Muscle layer of colon (tissue), 2 donors: ENCODE data around the gene AVP.

Source experiments
- H3K27ac ChIP-seq: one replicate; pipeline ENCODE4 v1.7.0; 2013; ENCODE audit warnings: low read depth, mild to moderate bottlenecking, low read length, moderate library complexity
- H3K27me3 ChIP-seq, 2 donors: one replicate each; pipeline ENCODE4 v1.7.0; 2013; ENCODE audit warnings: low read length in 2 of 2, mild to moderate bottlenecking in 2 of 2; ENCODE audit not compliant: insufficient read depth in 2 of 2, control insufficient read depth in 1 of 2
- H3K36me3 ChIP-seq: one replicate; pipeline ENCODE4 v1.7.0; 2013; ENCODE audit warnings: mild to moderate bottlenecking, low read length; ENCODE audit not compliant: insufficient read depth
- H3K4me1 ChIP-seq: one replicate; pipeline ENCODE4 v1.7.0; 2013; ENCODE audit warnings: mild to moderate bottlenecking, low read length; ENCODE audit not compliant: insufficient read depth
- H3K4me3 ChIP-seq, 2 donors: one replicate each; pipeline ENCODE4 v1.7.0; 2013; ENCODE audit warnings: low read length in 2 of 2, low read depth in 1 of 2, mild to moderate bottlenecking in 1 of 2, moderate library complexity in 1 of 2
- H3K9ac ChIP-seq: one replicate; pipeline ENCODE4 v1.7.0; 2013; ENCODE audit warnings: low read length
- H3K9me3 ChIP-seq: one replicate; pipeline ENCODE4 v1.7.0; 2013; ENCODE audit warnings: mild to moderate bottlenecking, low read length
- donor health status: abdominal sarcoma.
- donor health status: Adenocarcinoma of cecum.

The AVP gene

GRCh38 chr20:3043322-3043721, 41.2 kb downstream of the AVP start, which contains the start of gene GNRH2:
Gene GNRH2, plus strand, starts transcription at chr20:3043622. Its CDS starts 793 bp downstream, at chr20:3044415.
- H3K27ac ChIP-seq: no peak within 1 kb of the TSS
- peaks cover 20% of the 10 kb centered on the region for H3K4me1 ChIP-seq
- no peak within 1 kb of the TSS for H3K9ac ChIP-seq
- no peaks in the 10 kb centered on the region for H3K27me3 ChIP-seq
- no peak within 1 kb of the TSS for H3K4me3 ChIP-seq
- H3K9me3 ChIP-seq: no peaks in the 10 kb centered on the region
- peaks cover 30% of the 10 kb centered on the region for H3K36me3 ChIP-seq

GRCh38 chr20:3042625-3043024, 41.9 kb downstream of the AVP start:
- H3K9ac ChIP-seq: no peak overlapping the region
- H3K9me3 ChIP-seq: no peaks in the 10 kb centered on the region
- no peaks in the 10 kb centered on the region for H3K27me3 ChIP-seq
- no peak overlapping the region for H3K4me3 ChIP-seq
- H3K36me3 ChIP-seq: peaks cover 30% of the 10 kb centered on the region
- H3K4me1 ChIP-seq: peaks cover 18% of the 10 kb centered on the region
- no peak overlapping the region for H3K27ac ChIP-seq

GRCh38 chr20:3041854-3042409, 42.6 kb downstream of the AVP start:
- Histone ChIP-seq H3K27ac (no peak overlapping the region), H3K36me3 (peaks cover 34% of the 10 kb centered on the region), H3K4me3 (no peak overlapping the region), H3K4me1 (peaks cover 12% of the 10 kb centered on the region), H3K9ac (no peak overlapping the region), H3K27me3 (no peaks in the 10 kb centered on the region), H3K9me3 (no peaks in the 10 kb centered on the region)

GRCh38 chr20:3040086-3040485, 44.4 kb downstream of the AVP start:
- H3K4me1 ChIP-seq: peaks cover 9% of the 10 kb centered on the region
- H3K9me3 ChIP-seq: no peaks in the 10 kb centered on the region
- H3K27me3 ChIP-seq: no peaks in the 10 kb centered on the region
- no peak overlapping the region for H3K4me3 ChIP-seq
- no peak overlapping the region for H3K27ac ChIP-seq
- H3K36me3 ChIP-seq: peaks cover 53% of the 10 kb centered on the region
- H3K9ac ChIP-seq: no peak overlapping the region

- Histone ChIP-seq H3K27me3 (no peaks in the 10 kb centered on the region), H3K9ac (no peak overlapping the region), H3K27ac (no peak overlapping the region), H3K9me3 (no peaks in the 10 kb centered on the region), H3K4me1 (peaks cover 9% of the 10 kb centered on the region), H3K4me3 (no peak overlapping the region), H3K36me3 (peaks cover 56% of the 10 kb centered on the region)
Measured at GRCh38 chr20:3039426-3039825, 45.1 kb downstream of the AVP start.

- Histone ChIP-seq H3K4me1 (peaks cover 9% of the 10 kb centered on the region), H3K27ac (no peak overlapping the region), H3K9me3 (no peaks in the 10 kb centered on the region), H3K36me3 (peaks cover 56% of the 10 kb centered on the region), H3K4me3 (no peak overlapping the region), H3K27me3 (no peaks in the 10 kb centered on the region), H3K9ac (no peak overlapping the region)
Measured at GRCh38 chr20:3038454-3038853, 46.1 kb downstream of the AVP start.

- no peak overlapping the region for H3K9ac ChIP-seq
- peaks cover 3% of the 10 kb centered on the region for H3K4me1 ChIP-seq
- no peaks in the 10 kb centered on the region for H3K9me3 ChIP-seq
- peaks cover 61% of the 10 kb centered on the region for H3K36me3 ChIP-seq
- H3K27me3 ChIP-seq: no peaks in the 10 kb centered on the region
- H3K4me3 ChIP-seq: no peak overlapping the region
- no peak overlapping the region for H3K27ac ChIP-seq
Measured at GRCh38 chr20:3037654-3038053, 46.9 kb downstream of the AVP start.

GRCh38 chr20:3032624-3033023, 51.9 kb downstream of the AVP start:
- Histone ChIP-seq H3K9me3 (no peaks in the 10 kb centered on the region), H3K36me3 (peaks cover 71% of the 10 kb centered on the region), H3K4me1 (no peaks in the 10 kb centered on the region), H3K9ac (no peak overlapping the region), H3K27ac (no peak overlapping the region), H3K4me3 (no peak overlapping the region), H3K27me3 (no peaks in the 10 kb centered on the region)
